ENCODE data around the gene JKAMP.

DNA sequence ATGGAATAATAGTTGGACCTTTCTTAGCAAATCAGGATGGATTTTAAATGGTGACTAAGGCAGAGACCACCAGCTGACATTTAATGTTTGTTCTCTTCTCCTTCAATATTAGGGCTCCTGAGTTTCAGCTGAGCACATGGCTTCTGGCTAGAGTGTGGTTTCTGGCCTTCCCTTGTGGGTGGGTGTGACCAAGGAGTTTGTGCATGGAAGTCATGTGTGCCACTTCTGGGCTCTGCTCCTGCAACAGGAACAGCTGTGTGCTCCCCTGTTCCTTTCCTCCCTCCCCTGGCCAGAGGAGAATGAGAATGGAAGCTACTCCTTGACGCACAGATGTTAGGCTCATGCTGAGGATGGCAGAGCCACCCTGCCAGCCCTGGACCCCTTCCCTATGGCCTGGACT is 48.1 kb downstream of the JKAMP start:
- TF ChIP-seq, protein P1, sequence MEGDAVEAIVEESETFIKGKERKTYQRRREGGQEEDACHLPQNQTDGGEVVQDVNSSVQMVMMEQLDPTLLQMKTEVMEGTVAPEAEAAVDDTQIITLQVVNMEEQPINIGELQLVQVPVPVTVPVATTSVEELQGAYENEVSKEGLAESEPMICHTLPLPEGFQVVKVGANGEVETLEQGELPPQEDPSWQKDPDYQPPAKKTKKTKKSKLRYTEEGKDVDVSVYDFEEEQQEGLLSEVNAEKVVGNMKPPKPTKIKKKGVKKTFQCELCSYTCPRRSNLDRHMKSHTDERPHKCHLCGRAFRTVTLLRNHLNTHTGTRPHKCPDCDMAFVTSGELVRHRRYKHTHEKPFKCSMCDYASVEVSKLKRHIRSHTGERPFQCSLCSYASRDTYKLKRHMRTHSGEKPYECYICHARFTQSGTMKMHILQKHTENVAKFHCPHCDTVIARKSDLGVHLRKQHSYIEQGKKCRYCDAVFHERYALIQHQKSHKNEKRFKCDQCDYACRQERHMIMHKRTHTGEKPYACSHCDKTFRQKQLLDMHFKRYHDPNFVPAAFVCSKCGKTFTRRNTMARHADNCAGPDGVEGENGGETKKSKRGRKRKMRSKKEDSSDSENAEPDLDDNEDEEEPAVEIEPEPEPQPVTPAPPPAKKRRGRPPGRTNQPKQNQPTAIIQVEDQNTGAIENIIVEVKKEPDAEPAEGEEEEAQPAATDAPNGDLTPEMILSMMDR (IDR thresholded peaks at IDR 0.05): no peak
- TF ChIP-seq POLR2A (IDR thresholded peaks at IDR 0.05): no peak
- no peak for TF ChIP-seq EP300 (IDR thresholded peaks at IDR 0.05)
